Ureter (tissue), 1 donor: ENCODE measurements around the gene ALX4. TPM values are rescaled to one million over a fixed set of nuclear protein-coding genes. Genes with fewer than 3 reads are reported as not detected.

Experiments
- DNase-seq: peaks from one replicate; pipeline ENCODE4 v3.0.0-alpha.2; 2020; ENCODE audit warnings: low spot score
- total RNA-seq: library from RNA; stranded (reverse); gene quantifications from one replicate; pipeline ENCODE4 v1.2.4, GENCODE V29; 2023
- donor health status: DM: yes; HTN: yes; CAD: no.

The ALX4 gene
- total RNA-seq, 1 donor from 2014 or later: not detected

GRCh38 chr11:44267750-44268613 is 42.0 kb downstream of the ALX4 start:
- no peak for DNase-seq

- no peak for DNase-seq
These were observed 42.8 kb downstream of the ALX4 start for GRCh38 chr11:44267006-44267749.

GRCh38 chr11:44266056-44266780 is 43.7 kb downstream of the ALX4 start:
- DNase-seq: no peak

- no peak for DNase-seq
These were observed 45.2 kb downstream of the ALX4 start for GRCh38 chr11:44264761-44265160.

- DNase-seq: no peak
These were observed 45.5 kb downstream of the ALX4 start for GRCh38 chr11:44264438-44264749.

- DNase-seq: no peak
These were observed 46.1 kb downstream of the ALX4 start for GRCh38 chr11:44263738-44264437.

- DNase-seq: no peak
These were observed 47.9 kb downstream of the ALX4 start for GRCh38 chr11:44261800-44262591.

GRCh38 chr11:44260081-44260480 is 49.9 kb downstream of the ALX4 start:
- no peak for DNase-seq

GRCh38 chr11:44258839-44259420 is 51.0 kb downstream of the ALX4 start:
- DNase-seq: no peak

GRCh38 chr11:44258190-44258489 is 51.8 kb downstream of the ALX4 start:
- no peak for DNase-seq

GRCh38 chr11:44257338-44258189 is 52.4 kb downstream of the ALX4 start:
- no peak for DNase-seq

- DNase-seq: no peak
These were observed 53.2 kb downstream of the ALX4 start for GRCh38 chr11:44256673-44257291.

GRCh38 chr11:44255406-44256071 is 54.4 kb downstream of the ALX4 start:
- no peak for DNase-seq

- DNase-seq: no peak
These were observed 56.8 kb downstream of the ALX4 start for GRCh38 chr11:44252999-44253602.

GRCh38 chr11:44250421-44250820 is 59.5 kb downstream of the ALX4 start:
- DNase-seq: no peak

- no peak for DNase-seq
These were observed 61.8 kb downstream of the ALX4 start for GRCh38 chr11:44248109-44248508.

GRCh38 chr11:44247508-44247907 is 62.4 kb downstream of the ALX4 start:
- no peak for DNase-seq

GRCh38 chr11:44246726-44247125 is 63.2 kb downstream of the ALX4 start:
- no peak for DNase-seq
